Spleen (tissue), 11 donors: ENCODE measurements around the gene ZNF683. TPM values are rescaled to one million over a fixed set of nuclear protein-coding genes. Genes with fewer than 3 reads are reported as not detected.

Experiments used
- DNase-seq: peaks from one replicate; pipeline ENCODE4 v3.0.0-alpha.2; 2020
- H3K27ac ChIP-seq, 8 donors: fragments of 200-600 bp; sonication (generic) in 7 of 8; 1 replicate in 4 of 8; 2 replicates in 4 of 8; pipeline versions ENCODE4 v1.5.0 to v1.8.0; 2016 to 2021; ENCODE audit warnings: inconsistent platforms in 4 of 8, mild to moderate bottlenecking in 4 of 8, moderate library complexity in 1 of 8
- H3K27me3 ChIP-seq, 7 donors: fragments of 200-600 bp; sonication (generic) in 6 of 7; replicated peaks in 1 of 7; 1 replicate in 4 of 7; 2 replicates in 3 of 7; pipeline versions ENCODE4 v1.5.0 to v1.8.0; 2016 to 2021; ENCODE audit warnings: inconsistent platforms in 3 of 7, mild to moderate bottlenecking in 1 of 7
- H3K36me3 ChIP-seq, 6 donors: fragments of 200-600 bp; sonication (generic) in 5 of 6; 1 replicate in 4 of 6; 2 replicates in 2 of 6; pipeline versions ENCODE4 v1.5.0 to v1.8.0; 2016 to 2021; ENCODE audit warnings: inconsistent platforms in 2 of 6
- H3K4me1 ChIP-seq, 6 donors: fragments of 200-600 bp; sonication (generic) in 5 of 6; 1 replicate in 3 of 6; 2 replicates in 3 of 6; pipeline versions ENCODE4 v1.5.0 to v1.8.0; 2016 to 2021; ENCODE audit warnings: inconsistent platforms in 3 of 6
- H3K4me3 ChIP-seq, 8 donors: fragments of 200-600 bp; sonication (generic) in 7 of 8; 1 replicate in 4 of 8; 2 replicates in 4 of 8; pipeline versions ENCODE4 v1.5.0 to v1.8.0; 2016 to 2021; ENCODE audit warnings: inconsistent platforms in 4 of 8, mild to moderate bottlenecking in 4 of 8, moderate library complexity in 2 of 8
- H3K9me3 ChIP-seq, 8 donors: fragments of 200-600 bp; sonication (generic) in 7 of 8; 1 replicate in 4 of 8; 2 replicates in 4 of 8; pipeline versions ENCODE4 v1.5.0 to v1.8.0; 2016 to 2021; ENCODE audit warnings: inconsistent platforms in 4 of 8
- CTCF ChIP-seq, 11 experiments: fragments of 200-600 bp in 7 of 11; fragments of 450-650 bp in 4 of 11; sonication (generic) in 4 of 11; IDR thresholded peaks in 8 of 11; conservative IDR thresholded peaks in 3 of 11; 1 replicate in 7 of 11; 2 replicates in 4 of 11; pipeline versions ENCODE4 v1.4.0 to v1.8.0; 2016 to 2021; ENCODE audit warnings: antibody characterized with exemption in 11 of 11, inconsistent platforms in 4 of 11, mild to moderate bottlenecking in 1 of 11
- POLR2A ChIP-seq, 3 donors: fragments of 450-650 bp; IDR thresholded peaks; one replicate each; pipeline ENCODE4 v1.5.1; 2017; ENCODE audit warnings: antibody characterized with exemption in 3 of 3, mild to moderate bottlenecking in 1 of 3
- POLR2AphosphoS5 ChIP-seq, 3 donors: sonication (generic); formaldehyde crosslinking; IDR thresholded peaks; one replicate each; pipeline ENCODE4 v1.5.1; 2017; ENCODE audit warnings: antibody characterized with exemption in 3 of 3
- WGBS, 5 donors: extraction: QIAGEN DNeasy Blood & Tissue Kit in 3 of 5; methylation state at CpG; one replicate each; pipeline versions ENCODE4 v1.1.5 to v1.1.7; 2013 to 2018; 5-methylcytosine and 5-hydroxymethylcytosine counted together
- intact Hi-C: fragments of 100-400 bp; cut with DNase I; formaldehyde crosslinking; loops from one replicate; pipeline ENCODE4 v1.15.0; 2023; ENCODE audit warnings: low total_unique reads
- polyA plus RNA-seq, 3 donors: library from polyadenylated mRNA; stranded (reverse); fragments of 200-250 nt; gene quantifications; one replicate each; pipeline ENCODE4 v1.2.1, GENCODE V29; 2013
- total RNA-seq, 7 donors: library from RNA; depleted of rRNA in 3 of 7; stranded (reverse); fragments of >200 nt in 3 of 7; fragmentation: NEBNext Ultra II Directional in 4 of 7; extraction: Animal tissue kit (Norgen Biotek cat#: 25700) in 4 of 7; gene quantifications; one replicate each; pipeline versions ENCODE4 v1.1.0 to v1.2.1, GENCODE V29; 2016 to 2021
- donor health status: healthy with polysubstance abuse.
- donor health status: DM: no; HTN: no; CAD: no; lungs with moderate emphysema.
- donor health status: DM: no; HTN: no; CAD: no.
- donor health status: Bipolar disorder and iron deficiency.
- donor health status: healthy.
- donor health status: DM: no; HTN: no; CAD: no.
- donor health status: DM: yes; HTN: yes; CAD: no.

The ZNF683 gene
- total and polyA plus RNA-seq, 10 donors, result 0.17 to 1.5 (median 0.50) TPM; not detected in 2

- H3K27ac ChIP-seq, result peak overlapping the region; percentile 51 to 92 (median 84)
- H3K4me1 ChIP-seq, result peaks cover 23 to 87% (median 73%) of the 10 kb centered on the region in 6 donors
- TF ChIP-seq CTCF (IDR thresholded peaks at IDR 0.05 in 8 of 11, conservative IDR thresholded peaks at IDR 0.05 in 3 of 11) (no peak), POLR2AphosphoS5 (IDR thresholded peaks at IDR 0.05) (no peak), POLR2A (IDR thresholded peaks at IDR 0.05) (no peak)
- DNase-seq, result no peak
- H3K9me3 ChIP-seq, result no peaks in the 10 kb centered on the region
- no peaks in the 10 kb centered on the region for H3K27me3 ChIP-seq
- peak overlapping the region in 2 of 8 donors; percentile 73 to 85 for H3K4me3 ChIP-seq
- intact Hi-C loops, result no loop called here
- peaks cover 0 to 15% (median under 1%) of the 10 kb centered on the region in 6 donors for H3K36me3 ChIP-seq
- WGBS, 5 donors, result 68 to 73% (median 71%) methylated on average over 8 of the region's 8 CpGs
Observed at GRCh38 chr1:26315874-26316850, 56.4 kb downstream of the ZNF683 start.

- no peak overlapping the region for H3K4me3 ChIP-seq
- H3K4me1 ChIP-seq, result peaks cover 16 to 71% (median 56%) of the 10 kb centered on the region in 6 donors
- intact Hi-C loops, result no loop called here
- TF ChIP-seq CTCF (IDR thresholded peaks at IDR 0.05 in 8 of 11, conservative IDR thresholded peaks at IDR 0.05 in 3 of 11) (no peak), POLR2AphosphoS5 (IDR thresholded peaks at IDR 0.05) (no peak), POLR2A (IDR thresholded peaks at IDR 0.05) (no peak)
- no peaks in the 10 kb centered on the region for H3K9me3 ChIP-seq
- H3K27ac ChIP-seq, result peak overlapping the region in 6 of 8 donors; percentile 17 to 92 (median 87)
- WGBS, 5 donors, result 79 to 91% (median 83%) methylated on average over 5 of the region's 5 CpGs
- H3K36me3 ChIP-seq, result no peaks in the 10 kb centered on the region
- no peaks in the 10 kb centered on the region for H3K27me3 ChIP-seq
- no peak for DNase-seq
Observed at GRCh38 chr1:26314501-26314900, 58.0 kb downstream of the ZNF683 start.

Other genes starting within 250 kb of the ZNF683 start
- 1 to 10 TPM in 6 of 7 donors, under 1 TPM in 1; 0.76 to 5.9 (median 1.8) TPM for gene FAM110D, start 213.7 kb downstream of the ZNF683 start, total RNA-seq
- 1 to 10 TPM in 1 of 3 donors, under 1 TPM in 2; 0.44 to 1.2 (median 0.91) TPM for gene FAM110D, start 213.7 kb downstream of the ZNF683 start, polyA plus RNA-seq
- not detected for gene C1orf232, start 203.8 kb downstream of the ZNF683 start, total RNA-seq
- not detected for gene C1orf232, start 203.8 kb downstream of the ZNF683 start, polyA plus RNA-seq
- gene ZNF593, start 202.8 kb downstream of the ZNF683 start, total RNA-seq, result 10 to 100 TPM; 13.5 to 27.8 (median 19.6) TPM
- gene ZNF593, start 202.8 kb downstream of the ZNF683 start, polyA plus RNA-seq, result 100 to 1,000 TPM in 1 of 3 donors, 10 to 100 TPM in 2; 74.9 to 104 (median 80.3) TPM
- gene ZNF593OS, start 200.9 kb downstream of the ZNF683 start, total RNA-seq, result not detected
- under 1 TPM; 0.26 to 0.43 (median 0.26) TPM for gene ZNF593OS, start 200.9 kb downstream of the ZNF683 start, polyA plus RNA-seq
- 1 to 10 TPM; 1.0 to 5.5 (median 3.7) TPM for gene CNKSR1, start 195.3 kb downstream of the ZNF683 start, total RNA-seq
- gene CNKSR1, start 195.3 kb downstream of the ZNF683 start, polyA plus RNA-seq, result 1 to 10 TPM in 2 of 3 donors, under 1 TPM in 1; 0.68 to 2.0 (median 1.0) TPM
- not detected for gene CATSPER4, start 182.1 kb downstream of the ZNF683 start, total RNA-seq
- under 1 TPM in 1 of 3 donors, not detected in 2; 0.03 TPM for gene CATSPER4, start 182.1 kb downstream of the ZNF683 start, polyA plus RNA-seq
- 10 to 100 TPM in 5 of 7 donors, 1 to 10 TPM in 2; 7.8 to 14.9 (median 10.8) TPM for gene CEP85, start 138.6 kb downstream of the ZNF683 start, total RNA-seq
- 1 to 10 TPM; 3.9 to 5.2 (median 4.2) TPM for gene CEP85, start 138.6 kb downstream of the ZNF683 start, polyA plus RNA-seq
- gene SH3BGRL3, start 92.7 kb downstream of the ZNF683 start, total RNA-seq, result 100 to 1,000 TPM; 139 to 261 (median 233) TPM
- 100 to 1,000 TPM; 249 to 319 (median 286) TPM for gene SH3BGRL3, start 92.7 kb downstream of the ZNF683 start, polyA plus RNA-seq
- gene UBXN11, start 66.1 kb downstream of the ZNF683 start, total RNA-seq, result 10 to 100 TPM; 25.1 to 67.1 (median 48.0) TPM
- gene UBXN11, start 66.1 kb downstream of the ZNF683 start, polyA plus RNA-seq, result 10 to 100 TPM; 26.6 to 67.8 (median 66.1) TPM
- gene CD52, start 54.8 kb downstream of the ZNF683 start, total RNA-seq, result 100 to 1,000 TPM; 206 to 422 (median 301) TPM
- gene CD52, start 54.8 kb downstream of the ZNF683 start, polyA plus RNA-seq, result 1,000 to 10,000 TPM; 2,248 to 3,726 (median 2,540) TPM
- 1 to 10 TPM in 1 of 7 donors, under 1 TPM in 1, not detected in 5; 0.87 to 1.1 TPM for gene CRYBG2, start 18.6 kb downstream of the ZNF683 start, total RNA-seq
- gene CRYBG2, start 18.6 kb downstream of the ZNF683 start, polyA plus RNA-seq, result 1 to 10 TPM; 1.2 to 3.4 (median 1.5) TPM
- not detected for gene LIN28A, start 38.1 kb upstream of the ZNF683 start, total RNA-seq
- gene LIN28A, start 38.1 kb upstream of the ZNF683 start, polyA plus RNA-seq, result not detected
- gene DHDDS, start 59.6 kb upstream of the ZNF683 start, total RNA-seq, result 10 to 100 TPM; 30.1 to 48.8 (median 35.7) TPM
- 10 to 100 TPM; 11.1 to 17.1 (median 16.5) TPM for gene DHDDS, start 59.6 kb upstream of the ZNF683 start, polyA plus RNA-seq
- 100 to 1,000 TPM; 191 to 350 (median 249) TPM for gene HMGN2, start 99.7 kb upstream of the ZNF683 start, total RNA-seq
- 1,000 to 10,000 TPM in 1 of 3 donors, 100 to 1,000 TPM in 2; 680 to 1,036 (median 684) TPM for gene HMGN2, start 99.7 kb upstream of the ZNF683 start, polyA plus RNA-seq
- gene RPS6KA1, start 157.0 kb upstream of the ZNF683 start, total RNA-seq, result 100 to 1,000 TPM; 109 to 173 (median 131) TPM
- gene RPS6KA1, start 157.0 kb upstream of the ZNF683 start, polyA plus RNA-seq, result 10 to 100 TPM; 45.8 to 57.5 (median 51.0) TPM